ENCODE measurements around the gene ABR. TPM values are rescaled to one million over a fixed set of nuclear protein-coding genes. Genes with fewer than 3 reads are reported as not detected.

The ABR gene
- total RNA-seq, 1 donor from 2014 or later, result 92.7 TPM

DNA sequence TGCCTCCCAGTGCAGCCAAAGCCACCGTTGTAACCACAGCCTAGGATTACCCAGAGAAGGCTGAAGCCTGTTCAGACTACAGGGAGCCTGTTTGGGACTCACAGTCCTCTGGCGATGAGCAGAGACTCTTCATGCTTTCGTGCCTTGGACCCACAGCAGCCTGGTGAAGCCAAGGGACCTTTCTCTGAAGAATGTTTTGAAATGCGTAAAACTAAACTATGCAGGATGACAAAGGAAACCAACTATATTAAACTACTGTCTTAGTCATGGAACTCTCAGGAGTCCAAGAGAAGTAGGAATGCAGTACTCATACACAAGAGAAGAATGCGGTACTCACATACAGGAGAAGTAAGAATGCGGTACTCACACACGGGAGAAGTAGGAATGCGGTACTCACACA, 20.9 kb downstream of the ABR start:
- Mint-ChIP-seq H3K9me3 (no peaks in the 10 kb centered on the region), H3K4me3 (no peak overlapping the region), H3K4me1 (peaks cover 28% of the 10 kb centered on the region), H3K27me3 (ENCODE audit: insufficient read depth, low read depth) (no peaks in the 10 kb centered on the region), H3K27ac (no peak overlapping the region), H3K36me3 (peaks cover 8% of the 10 kb centered on the region)
- H3K4me2 ChIP-seq, result no peak overlapping the region
- no peak overlapping the region for H3K9ac ChIP-seq
- peaks cover 2% of the 10 kb centered on the region for H3K4me1 ChIP-seq
- H3F3A ChIP-seq (ENCODE audit: low read depth), result no peaks in the 10 kb centered on the region
- no peaks in the 10 kb centered on the region for H3K79me2 ChIP-seq (ENCODE audit: low read depth)
- TF ChIP-seq EZH2 (IDR thresholded peaks at IDR 0.05) (no peak), EZH2phosphoT487 (IDR thresholded peaks at IDR 0.05) (no peak)
- TF ChIP-seq, protein P1, sequence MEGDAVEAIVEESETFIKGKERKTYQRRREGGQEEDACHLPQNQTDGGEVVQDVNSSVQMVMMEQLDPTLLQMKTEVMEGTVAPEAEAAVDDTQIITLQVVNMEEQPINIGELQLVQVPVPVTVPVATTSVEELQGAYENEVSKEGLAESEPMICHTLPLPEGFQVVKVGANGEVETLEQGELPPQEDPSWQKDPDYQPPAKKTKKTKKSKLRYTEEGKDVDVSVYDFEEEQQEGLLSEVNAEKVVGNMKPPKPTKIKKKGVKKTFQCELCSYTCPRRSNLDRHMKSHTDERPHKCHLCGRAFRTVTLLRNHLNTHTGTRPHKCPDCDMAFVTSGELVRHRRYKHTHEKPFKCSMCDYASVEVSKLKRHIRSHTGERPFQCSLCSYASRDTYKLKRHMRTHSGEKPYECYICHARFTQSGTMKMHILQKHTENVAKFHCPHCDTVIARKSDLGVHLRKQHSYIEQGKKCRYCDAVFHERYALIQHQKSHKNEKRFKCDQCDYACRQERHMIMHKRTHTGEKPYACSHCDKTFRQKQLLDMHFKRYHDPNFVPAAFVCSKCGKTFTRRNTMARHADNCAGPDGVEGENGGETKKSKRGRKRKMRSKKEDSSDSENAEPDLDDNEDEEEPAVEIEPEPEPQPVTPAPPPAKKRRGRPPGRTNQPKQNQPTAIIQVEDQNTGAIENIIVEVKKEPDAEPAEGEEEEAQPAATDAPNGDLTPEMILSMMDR (IDR thresholded peaks at IDR 0.05), result no peak
- DNase-seq (ENCODE audit: low spot score), result no peak
- H3K27me3 ChIP-seq, result peaks cover 14% of the 10 kb centered on the region
- no peak overlapping the region for H2AFZ ChIP-seq (replicated peaks)
- H3K9me3 ChIP-seq (ENCODE audit: low read depth), result no peaks in the 10 kb centered on the region
- peaks cover 29% of the 10 kb centered on the region for H4K20me1 ChIP-seq (ENCODE audit: low read depth)
- no peak overlapping the region for H3K27ac ChIP-seq
- no peaks in the 10 kb centered on the region for H3K36me3 ChIP-seq
- no peak overlapping the region for H3K4me3 ChIP-seq

DNA sequence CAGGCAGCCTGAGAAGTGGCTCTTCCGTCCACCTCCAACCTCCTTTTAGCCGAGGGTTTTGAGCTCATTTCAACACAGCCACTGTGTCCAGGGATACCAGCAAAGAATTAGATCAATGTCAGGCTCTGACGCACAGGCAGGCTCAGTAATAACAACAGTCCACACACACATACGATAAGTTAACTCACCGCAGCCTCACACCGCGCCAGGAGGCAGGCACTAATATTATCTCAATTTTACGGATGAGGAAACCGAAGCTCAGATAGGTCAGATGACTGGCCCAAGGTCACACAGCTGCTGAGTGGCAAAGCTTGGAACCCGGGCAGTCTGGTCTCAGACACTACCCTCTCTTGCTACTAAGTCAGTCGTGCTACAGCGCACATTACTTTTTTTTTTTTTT, 22.9 kb downstream of the ABR start:
- Histone ChIP-seq H4K20me1 (ENCODE audit: low read depth) (peaks cover 17% of the 10 kb centered on the region), H3K27ac (no peak overlapping the region), H2AFZ (replicated peaks) (no peak overlapping the region), H3K36me3 (no peaks in the 10 kb centered on the region), H3F3A (ENCODE audit: low read depth) (no peaks in the 10 kb centered on the region), H3K9ac (no peak overlapping the region), H3K4me1 (peaks cover 3% of the 10 kb centered on the region), H3K79me2 (ENCODE audit: low read depth) (no peaks in the 10 kb centered on the region), H3K4me2 (no peak overlapping the region), H3K27me3 (peaks cover 14% of the 10 kb centered on the region), H3K9me3 (ENCODE audit: low read depth) (no peaks in the 10 kb centered on the region), H3K4me3 (no peak overlapping the region)
- H3K4me1 Mint-ChIP-seq, result peaks cover 30% of the 10 kb centered on the region
- no peak for DNase-seq (ENCODE audit: low spot score)
- TF ChIP-seq, protein P1 (IDR thresholded peaks at IDR 0.05), result no peak
- no peak for TF ChIP-seq EZH2 (IDR thresholded peaks at IDR 0.05)
- TF ChIP-seq EZH2phosphoT487 (IDR thresholded peaks at IDR 0.05), result no peak
- H3K36me3 Mint-ChIP-seq, result peaks cover 8% of the 10 kb centered on the region
- H3K9me3 Mint-ChIP-seq, result no peaks in the 10 kb centered on the region
- H3K27me3 Mint-ChIP-seq (ENCODE audit: insufficient read depth, low read depth), result peaks cover 2% of the 10 kb centered on the region
- H3K4me3 Mint-ChIP-seq, result no peak overlapping the region
- no peak overlapping the region for H3K27ac Mint-ChIP-seq

GRCh38 chr17:1154704-1155103, 25.1 kb downstream of the ABR start:
- Histone ChIP-seq H3K27ac (no peak overlapping the region), H3F3A (ENCODE audit: low read depth) (no peaks in the 10 kb centered on the region), H3K36me3 (no peaks in the 10 kb centered on the region), H3K27me3 (no peaks in the 10 kb centered on the region), H3K9ac (no peak overlapping the region), H3K4me3 (no peak overlapping the region), H3K4me1 (peaks cover 3% of the 10 kb centered on the region), H3K9me3 (ENCODE audit: low read depth) (no peaks in the 10 kb centered on the region), H2AFZ (replicated peaks) (no peak overlapping the region), H4K20me1 (ENCODE audit: low read depth) (peaks cover 6% of the 10 kb centered on the region), H3K79me2 (ENCODE audit: low read depth) (no peaks in the 10 kb centered on the region), H3K4me2 (no peak overlapping the region)
- H3K4me1 Mint-ChIP-seq, result peaks cover 27% of the 10 kb centered on the region
- peak overlapping the region; percentile 20 for H3K27ac Mint-ChIP-seq
- H3K36me3 Mint-ChIP-seq, result peaks cover 2% of the 10 kb centered on the region
- H3K9me3 Mint-ChIP-seq, result no peaks in the 10 kb centered on the region
- peaks cover 2% of the 10 kb centered on the region for H3K27me3 Mint-ChIP-seq (ENCODE audit: insufficient read depth, low read depth)
- TF ChIP-seq EZH2phosphoT487 (IDR thresholded peaks at IDR 0.05), result no peak
- no peak for TF ChIP-seq EZH2 (IDR thresholded peaks at IDR 0.05)
- TF ChIP-seq, protein P1 (IDR thresholded peaks at IDR 0.05), result no peak
- no peak for DNase-seq (ENCODE audit: low spot score)
- H3K4me3 Mint-ChIP-seq, result no peak overlapping the region
